CD8-positive, alpha-beta memory T cell (primary cell): Measurements from ENCODE around the gene METTL5. TPM values are rescaled to one million over a fixed set of nuclear protein-coding genes. Genes with fewer than 3 reads are reported as not detected.
"Not testable (repeated sequence)": the region's sequence is repeated elsewhere in the genome, so short reads cannot be mapped to it uniquely, and the experiment has no call there.

Source experiments
- CTCF ChIA-PET: fragments of 350-600 bp; sonication (Branson Sonifier 250); formaldehyde crosslinking; loops from one replicate; lab custom pipeline; 2021; ENCODE audit warnings: antibody characterized with exemption; lab: Charles Lee
- POLR2A ChIA-PET: fragments of 350-600 bp; sonication (Branson Sonifier 250); formaldehyde crosslinking; loops from one replicate; lab custom pipeline; 2021; ENCODE audit warnings: antibody characterized with exemption; lab: Charles Lee
- DNase-seq, 5 donors: peaks; one replicate each; pipeline versions ENCODE4 v3.0.0 to v3.0.0-alpha.2; 2020 to 2022; ENCODE audit warnings: mixed read lengths in 1 of 5
- H3K27ac ChIP-seq: one replicate; pipeline ENCODE4 v1.7.0; 2013; ENCODE audit warnings: low read depth, mild to moderate bottlenecking, low read length, moderate library complexity
- H3K27me3 ChIP-seq: 2 replicates; pipeline ENCODE4 v1.7.0; 2013; ENCODE audit warnings: low read length, mild to moderate bottlenecking; ENCODE audit not compliant: insufficient read depth, poor library complexity, severe bottlenecking
- H3K36me3 ChIP-seq: 2 replicates; pipeline ENCODE4 v1.7.0; 2013; ENCODE audit warnings: mild to moderate bottlenecking, low read length, moderate library complexity; ENCODE audit not compliant: insufficient read depth
- H3K4me1 ChIP-seq: 2 replicates; pipeline ENCODE4 v1.7.0; 2013; ENCODE audit warnings: mild to moderate bottlenecking, low read length, moderate library complexity; ENCODE audit not compliant: insufficient read depth
- H3K4me3 ChIP-seq: 2 replicates; pipeline ENCODE4 v1.7.0; 2013; ENCODE audit warnings: mild to moderate bottlenecking, low read length
- H3K9me3 ChIP-seq: 2 replicates; pipeline ENCODE4 v1.7.0; 2013; ENCODE audit warnings: mild to moderate bottlenecking, low read length
- H3K27ac Mint-ChIP-seq, 8 donors: one replicate each; pipeline ENCODE4 v1.8.0; 2020 to 2021; ENCODE audit warnings: mixed read lengths in 8 of 8, mild to moderate bottlenecking in 6 of 8, inconsistent platforms in 3 of 8, moderate library complexity in 3 of 8
- H3K27me3 Mint-ChIP-seq, 2 donors: one replicate each; pipeline ENCODE4 v1.8.0; 2020 to 2021; ENCODE audit warnings: mixed read lengths in 2 of 2, mild to moderate bottlenecking in 1 of 2, moderate library complexity in 1 of 2
- H3K36me3 Mint-ChIP-seq, 3 donors: one replicate each; pipeline ENCODE4 v1.8.0; 2020 to 2021; ENCODE audit warnings: mixed read lengths in 3 of 3, inconsistent platforms in 1 of 3, mild to moderate bottlenecking in 1 of 3
- H3K4me1 Mint-ChIP-seq, 3 donors: one replicate each; pipeline ENCODE4 v1.8.0; 2020 to 2021; ENCODE audit warnings: mixed read lengths in 3 of 3, inconsistent platforms in 1 of 3, mild to moderate bottlenecking in 1 of 3
- H3K4me3 Mint-ChIP-seq, 7 donors: one replicate each; pipeline ENCODE4 v1.8.0; 2020 to 2021; ENCODE audit warnings: mixed read lengths in 7 of 7, mild to moderate bottlenecking in 6 of 7, moderate library complexity in 4 of 7, inconsistent platforms in 2 of 7
- H3K9me3 Mint-ChIP-seq, 5 donors: one replicate each; pipeline ENCODE4 v1.8.0; 2020 to 2022; ENCODE audit warnings: mixed read lengths in 5 of 5, mild to moderate bottlenecking in 3 of 5, moderate library complexity in 2 of 5, inconsistent platforms in 1 of 5
- polyA plus RNA-seq: library from polyadenylated mRNA; unstranded; fragments of 300-500 nt; fragmentation: Illumina TruSeq; gene quantifications from one replicate; pipeline ENCODE4 v1.2.3, GENCODE V29; 2021
- total RNA-seq, 2 experiments: library from RNA; stranded (reverse); gene quantifications; one replicate each; pipeline ENCODE4 v1.2.3, GENCODE V29; 2021

Gene METTL5
- total and polyA plus RNA-seq, 3 experiments from 2014 or later = 93.0 to 116 (median 100) TPM

DNA sequence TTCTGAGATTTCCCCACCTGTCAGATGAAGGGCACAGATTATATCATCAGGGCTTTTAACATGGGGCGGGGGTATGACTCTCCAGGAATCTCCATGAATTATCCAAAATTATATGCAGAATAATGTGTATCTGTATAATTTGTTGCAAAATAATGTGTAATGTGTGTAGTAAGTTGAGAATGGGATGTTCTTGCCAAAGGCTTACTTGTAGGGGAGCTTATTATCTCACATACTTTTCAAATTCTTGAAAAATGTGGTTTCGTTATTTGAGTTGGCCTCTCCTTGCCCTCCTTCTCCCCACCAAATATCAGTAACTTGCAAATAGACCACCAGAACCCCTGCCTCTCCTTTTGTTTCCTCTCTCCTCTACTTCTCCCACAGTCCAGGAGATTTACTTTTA lies 38.1 kb upstream of the METTL5 start:
- no peak overlapping the region for H3K27ac ChIP-seq
- no peaks in the 10 kb centered on the region for H3K27me3 Mint-ChIP-seq
- ChIA-PET POLR2A (no interaction called here), CTCF (no interaction called here)
- no peaks in the 10 kb centered on the region for H3K36me3 ChIP-seq
- peaks cover 39 to 70% (median 40%) of the 10 kb centered on the region in 3 donors for H3K4me1 Mint-ChIP-seq
- H3K9me3 ChIP-seq = no peaks in the 10 kb centered on the region
- H3K4me1 ChIP-seq = peaks cover 6% of the 10 kb centered on the region
- no peaks in the 10 kb centered on the region for H3K27me3 ChIP-seq
- peak overlapping the region in 1 of 8 donors; percentile 21 for H3K27ac Mint-ChIP-seq
- peaks cover 3 to 10% (median 4%) of the 10 kb centered on the region in 3 donors for H3K36me3 Mint-ChIP-seq
- H3K4me3 Mint-ChIP-seq = no peak overlapping the region
- peaks cover 0 to under 1% (median 0%) of the 10 kb centered on the region in 5 donors for H3K9me3 Mint-ChIP-seq
- H3K4me3 ChIP-seq = no peak overlapping the region
- no peak for DNase-seq

DNA sequence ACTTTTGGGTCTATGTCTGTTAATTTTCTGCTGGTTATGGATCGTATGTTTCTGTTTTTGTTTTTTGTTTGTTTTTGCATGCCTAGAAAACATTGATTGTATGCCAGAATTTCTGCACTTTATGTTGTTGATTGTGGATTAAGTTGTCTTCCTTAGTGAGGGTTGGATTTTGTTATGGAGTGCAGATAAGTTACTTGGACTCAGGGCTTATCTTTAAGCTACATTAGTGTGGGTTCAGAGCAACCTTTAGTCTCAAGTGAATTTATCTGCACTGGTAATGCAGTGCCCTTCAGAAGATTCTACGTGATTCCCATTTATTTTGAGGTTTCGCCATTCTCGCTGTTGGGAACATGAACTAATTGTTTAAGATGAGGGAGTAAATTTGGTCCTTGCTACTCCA lies 35.4 kb upstream of the METTL5 start:
- no peak overlapping the region for H3K27ac ChIP-seq
- H3K27me3 ChIP-seq = no peaks in the 10 kb centered on the region
- no peaks in the 10 kb centered on the region for H3K36me3 ChIP-seq
- peaks cover 6% of the 10 kb centered on the region for H3K4me1 ChIP-seq
- peaks cover 31 to 55% (median 33%) of the 10 kb centered on the region in 3 donors for H3K4me1 Mint-ChIP-seq
- peaks cover 0 to 2% (median 0%) of the 10 kb centered on the region in 5 donors for H3K9me3 Mint-ChIP-seq
- H3K4me3 ChIP-seq = no peak overlapping the region
- H3K4me3 Mint-ChIP-seq = no peak overlapping the region
- DNase-seq = no peak
- no peak overlapping the region for H3K27ac Mint-ChIP-seq
- H3K9me3 ChIP-seq = no peaks in the 10 kb centered on the region
- H3K36me3 Mint-ChIP-seq = peaks cover 0 to 13% (median 4%) of the 10 kb centered on the region in 3 donors
- ChIA-PET CTCF (interaction anchor here (1.5 kb wide), 1 partner anchor 9 kb away, joined by 3 read pairs; no protein-coding TSS in a partner anchor), POLR2A (no interaction called here)
- no peaks in the 10 kb centered on the region for H3K27me3 Mint-ChIP-seq

DNA sequence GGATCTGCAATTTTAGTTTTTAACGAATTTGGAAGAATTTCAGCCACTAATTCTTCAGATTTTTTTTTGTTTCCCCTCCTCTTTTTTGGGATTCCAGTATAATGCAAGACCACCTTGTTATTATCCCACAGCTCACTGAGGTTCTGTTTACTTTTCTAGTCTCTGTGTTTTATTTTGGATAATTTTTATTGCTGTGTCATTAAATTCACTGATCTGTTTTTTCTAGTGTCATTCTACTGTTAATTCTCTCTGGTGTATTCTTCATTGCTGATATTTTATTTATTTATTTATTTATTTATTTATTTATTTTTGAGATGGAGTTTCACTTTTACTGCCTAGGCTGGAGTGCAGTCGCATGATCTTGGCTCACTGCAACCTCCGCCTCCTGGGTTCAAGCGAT lies 34.7 kb upstream of the METTL5 start:
- no peaks in the 10 kb centered on the region for H3K9me3 ChIP-seq
- H3K27ac ChIP-seq = no peak overlapping the region
- H3K27me3 ChIP-seq = no peaks in the 10 kb centered on the region
- ChIA-PET POLR2A (no interaction called here), CTCF (interaction anchor here (1.5 kb wide), 1 partner anchor 9 kb away, joined by 3 read pairs; no protein-coding TSS in a partner anchor)
- Mint-ChIP-seq H3K27me3 (no peaks in the 10 kb centered on the region), H3K4me1 (peaks cover 31 to 53% (median 33%) of the 10 kb centered on the region in 3 donors), H3K4me3 (no peak overlapping the region), H3K36me3 (peaks cover 0 to 13% (median 4%) of the 10 kb centered on the region in 3 donors), H3K9me3 (peaks cover 0 to 2% (median 0%) of the 10 kb centered on the region in 5 donors), H3K27ac (no peak overlapping the region)
- H3K4me3 ChIP-seq = no peak overlapping the region
- peaks cover 6% of the 10 kb centered on the region for H3K4me1 ChIP-seq
- no peaks in the 10 kb centered on the region for H3K36me3 ChIP-seq
- DNase-seq = no peak

DNA sequence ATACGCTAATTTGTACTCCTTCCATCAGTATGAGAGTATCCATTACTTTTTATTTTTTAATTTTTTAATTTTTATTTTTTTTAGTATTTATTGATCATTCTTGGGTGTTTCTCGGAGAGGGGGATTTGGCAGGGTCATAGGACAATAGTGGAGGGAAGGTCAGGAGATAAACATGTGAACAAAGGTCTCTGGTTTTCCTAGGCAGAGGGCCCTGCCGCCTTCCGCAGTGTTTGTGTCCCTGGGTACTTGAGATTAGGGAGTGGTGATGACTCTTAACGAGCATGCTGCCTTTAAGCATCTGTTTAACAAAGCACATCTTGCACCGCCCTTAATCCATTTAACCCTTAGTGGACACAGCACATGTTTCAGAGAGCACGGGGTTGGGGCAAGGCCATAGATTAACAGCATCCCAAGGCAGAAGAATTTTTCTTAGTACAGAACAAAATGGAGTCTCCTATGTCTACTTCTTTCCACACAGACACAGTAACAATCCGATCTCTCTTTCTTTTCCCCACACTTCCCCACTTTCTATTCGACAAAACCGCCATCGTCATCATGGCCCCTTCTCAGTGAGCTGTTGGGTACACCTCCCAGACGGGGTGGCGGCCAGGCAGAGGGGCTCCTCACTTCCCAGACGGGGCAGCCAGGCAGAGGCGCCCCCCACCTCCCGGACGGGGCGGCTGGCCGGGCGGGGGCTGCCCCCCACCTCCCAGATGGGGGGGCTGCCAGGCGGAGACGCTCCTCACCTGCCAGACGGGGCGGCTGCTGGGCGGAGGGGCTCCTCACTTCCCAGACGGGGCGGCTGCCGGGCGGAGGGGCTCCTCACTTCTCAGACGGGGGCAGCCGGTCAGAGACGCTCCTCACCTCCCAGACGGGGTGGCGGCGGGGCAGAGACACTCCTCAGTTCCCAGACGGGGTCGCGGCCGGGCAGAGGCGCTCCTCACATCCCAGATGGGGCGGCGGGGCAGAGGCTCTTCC lies 30.9 kb upstream of the METTL5 start:
- H3K27ac Mint-ChIP-seq = peak overlapping the region in 1 of 8 donors; percentile 58
- peaks cover 22 to 42% (median 32%) of the 10 kb centered on the region in 3 donors for H3K4me1 Mint-ChIP-seq
- H3K9me3 Mint-ChIP-seq, H3K4me3 Mint-ChIP-seq, H3K27ac ChIP-seq, CTCF ChIA-PET, H3K9me3 ChIP-seq, H3K4me3 ChIP-seq, H3K27me3 Mint-ChIP-seq, H3K36me3 ChIP-seq, POLR2A ChIA-PET, H3K4me1 ChIP-seq, DNase-seq, H3K27me3 ChIP-seq: not testable (repeated sequence)
- peaks cover 0 to 18% (median 2%) of the 10 kb centered on the region in 3 donors for H3K36me3 Mint-ChIP-seq

DNA sequence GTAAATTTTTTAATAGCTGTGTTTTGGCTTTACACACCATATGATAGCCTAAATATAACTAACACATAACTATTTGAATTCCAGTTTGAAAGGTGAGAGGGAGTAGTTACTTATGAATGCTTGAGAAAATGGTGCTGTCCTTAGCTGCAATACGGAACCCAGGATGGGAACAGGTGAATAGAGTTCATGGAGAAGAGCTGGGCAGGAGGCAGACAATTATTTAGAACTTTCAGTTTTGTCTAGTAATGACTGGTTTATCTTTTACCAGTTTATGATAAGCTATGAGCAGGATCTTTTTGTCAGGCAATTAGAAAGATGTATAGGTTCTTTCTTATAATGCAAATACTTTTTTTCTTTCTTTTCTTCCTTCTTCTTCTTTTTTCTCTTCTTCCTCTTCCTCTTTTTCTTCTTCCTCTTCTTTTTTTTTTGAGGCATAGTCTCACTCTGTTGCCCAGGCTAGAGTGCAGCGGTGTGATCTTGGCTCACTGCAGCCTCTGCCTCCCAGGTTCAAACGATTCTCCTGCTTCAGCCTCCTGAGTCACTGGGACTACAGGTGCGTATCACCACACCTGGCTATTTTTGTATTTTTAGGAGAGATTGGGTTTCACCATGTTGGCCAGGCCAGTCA lies 28.4 kb upstream of the METTL5 start:
- ChIA-PET POLR2A (no interaction called here), CTCF (no interaction called here)
- H3K27ac ChIP-seq = no peak overlapping the region
- Mint-ChIP-seq H3K4me1 (peaks cover 30 to 40% (median 39%) of the 10 kb centered on the region in 3 donors), H3K27me3 (no peaks in the 10 kb centered on the region), H3K36me3 (peaks cover 8 to 25% (median 8%) of the 10 kb centered on the region in 3 donors), H3K27ac (peak overlapping the region in 5 of 8 donors; percentile 5 to 76 (median 44)), H3K9me3 (peaks cover 0 to 2% (median 0%) of the 10 kb centered on the region in 5 donors), H3K4me3 (no peak overlapping the region)
- no peak overlapping the region for H3K4me3 ChIP-seq
- no peaks in the 10 kb centered on the region for H3K36me3 ChIP-seq
- no peaks in the 10 kb centered on the region for H3K9me3 ChIP-seq
- no peaks in the 10 kb centered on the region for H3K27me3 ChIP-seq
- no peak for DNase-seq
- peaks cover 11% of the 10 kb centered on the region for H3K4me1 ChIP-seq

DNA sequence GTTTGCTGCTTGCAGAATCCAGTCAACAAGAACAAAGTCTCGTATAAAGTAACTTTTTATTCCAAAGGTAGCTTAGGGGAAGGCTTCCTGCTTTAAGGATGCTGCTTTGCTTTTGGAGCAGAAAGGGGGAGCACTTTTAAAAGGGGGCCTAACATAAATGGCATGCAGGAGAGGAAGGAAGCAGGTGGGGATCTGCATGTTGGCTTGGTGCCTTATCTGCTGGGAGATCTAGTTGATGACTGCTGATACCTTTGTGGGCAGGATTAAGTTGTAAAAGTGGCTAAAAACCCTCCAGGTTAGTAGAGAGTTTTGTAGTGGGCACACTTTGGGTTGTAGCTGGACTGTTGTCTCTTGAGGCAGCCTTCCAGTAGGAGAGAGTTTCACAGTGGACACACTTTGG lies 25.0 kb upstream of the METTL5 start:
- DNase-seq = no peak
- ChIA-PET POLR2A (interaction anchor here (0.6 kb wide), 1 partner anchor 205 kb away, joined by 4 read pairs; no protein-coding TSS in a partner anchor), CTCF (no interaction called here)
- H3K4me3 ChIP-seq = no peak overlapping the region
- H3K4me1 Mint-ChIP-seq = peaks cover 44 to 68% (median 57%) of the 10 kb centered on the region in 3 donors
- no peaks in the 10 kb centered on the region for H3K27me3 Mint-ChIP-seq
- H3K27me3 ChIP-seq = no peaks in the 10 kb centered on the region
- H3K36me3 Mint-ChIP-seq = peaks cover 8 to 29% (median 9%) of the 10 kb centered on the region in 3 donors
- no peaks in the 10 kb centered on the region for H3K9me3 Mint-ChIP-seq
- peak overlapping the region in 4 of 7 donors; percentile 12 to 45 (median 24) for H3K4me3 Mint-ChIP-seq
- peak overlapping the region in 2 of 8 donors; percentile 2 to 79 for H3K27ac Mint-ChIP-seq
- H3K27ac ChIP-seq = no peak overlapping the region
- H3K4me1 ChIP-seq = peaks cover 11% of the 10 kb centered on the region
- H3K9me3 ChIP-seq = no peaks in the 10 kb centered on the region
- no peaks in the 10 kb centered on the region for H3K36me3 ChIP-seq

DNA sequence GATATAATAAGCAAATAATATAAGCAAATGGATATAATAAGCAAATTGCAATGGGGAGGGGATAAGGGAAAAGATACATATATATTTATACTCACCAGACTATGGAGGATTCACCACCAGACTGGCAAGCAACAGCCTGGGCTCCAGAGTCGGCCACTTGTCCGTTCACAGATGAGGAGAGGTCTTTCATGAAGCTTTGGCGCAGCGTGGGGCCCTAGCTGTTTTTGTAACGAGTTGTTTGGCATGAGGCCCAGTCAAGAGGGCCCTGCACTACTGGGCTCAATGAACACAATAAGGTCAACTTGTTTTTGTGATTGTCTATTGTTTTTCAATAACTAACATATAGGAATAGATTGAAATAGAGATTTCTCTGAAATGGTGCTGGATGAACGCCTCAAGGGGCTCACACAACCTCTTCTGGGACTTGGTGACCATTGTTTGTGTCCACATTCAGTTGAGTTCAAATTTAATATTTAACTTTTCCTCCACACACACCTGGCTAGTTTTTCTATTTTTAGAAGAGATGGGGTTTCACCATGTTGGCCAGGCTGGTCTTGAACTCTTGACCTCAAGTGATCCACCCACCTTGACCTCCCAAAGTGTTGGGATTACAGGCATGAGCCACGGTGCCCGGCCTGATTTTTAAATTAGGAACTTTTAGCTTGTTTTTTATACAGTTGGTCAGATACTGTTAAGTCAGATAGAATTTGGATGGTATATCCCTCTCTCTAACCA lies 24.4 kb upstream of the METTL5 start:
- peaks cover 8 to 30% (median 9%) of the 10 kb centered on the region in 3 donors for H3K36me3 Mint-ChIP-seq
- H3K36me3 ChIP-seq, H3K9me3 ChIP-seq, H3K27me3 Mint-ChIP-seq, CTCF ChIA-PET, H3K4me3 Mint-ChIP-seq, DNase-seq, H3K9me3 Mint-ChIP-seq, H3K4me3 ChIP-seq, H3K27me3 ChIP-seq, H3K27ac ChIP-seq: not testable (repeated sequence)
- H3K27ac Mint-ChIP-seq = peak overlapping the region in 1 of 8 donors; percentile 79
- peaks cover 11% of the 10 kb centered on the region for H3K4me1 ChIP-seq
- peaks cover 45 to 71% (median 63%) of the 10 kb centered on the region in 3 donors for H3K4me1 Mint-ChIP-seq
- POLR2A ChIA-PET = interaction anchor here (0.6 kb wide), 1 partner anchor 205 kb away, joined by 4 read pairs; no protein-coding TSS in a partner anchor
